K562 (cell line): ENCODE data around the gene ABHD14A. TPM values are rescaled to one million over a fixed set of nuclear protein-coding genes. Genes with fewer than 3 reads are reported as not detected.
A peak's percentile ranks its signal among the peaks of the same experiment; 100 is the strongest.

Experiments
- ADNP ChIP-seq: fragments of 200-800 bp; sonication (Bioruptor generic); IDR thresholded peaks from 2 replicates; pipeline ENCODE4 v1.6.1; 2016; ENCODE audit warnings: missing genetic modification characterization, missing compliant biosample characterization
- BDP1 ChIP-seq: IDR thresholded peaks from 3 replicates; pipeline ENCODE4 v1.6.1; 2011; ENCODE audit not compliant: insufficient read length, insufficient read depth
- EGR1 ChIP-seq: fragments of 450-650 bp; conservative IDR thresholded peaks from 2 replicates; pipeline ENCODE4 v1.6.1; 2017; ENCODE audit warnings: mild to moderate bottlenecking
- EP400 ChIP-seq: fragments of 450-650 bp; IDR thresholded peaks from 2 replicates; pipeline ENCODE4 v1.6.1; 2017; ENCODE audit warnings: antibody characterized with exemption, mild to moderate bottlenecking, moderate library complexity
- HNRNPUL1 ChIP-seq: fragments of 200-400 bp; formaldehyde crosslinking; IDR thresholded peaks from 2 replicates; pipeline ENCODE4 v1.6.1; 2017; ENCODE audit warnings: low read length
- MECOM ChIP-seq: fragments of 250-450 bp; sonication (Bioruptor Pico); IDR thresholded peaks from 2 replicates; pipeline ENCODE4 v1.8.0; 2022; ENCODE audit warnings: inconsistent platforms
- MTA3 ChIP-seq: fragments of 450-650 bp; formaldehyde crosslinking; IDR thresholded peaks from 2 replicates; pipeline ENCODE4 v1.6.1; 2017; ENCODE audit warnings: mild to moderate bottlenecking, borderline replicate concordance
- NUFIP1 ChIP-seq: fragments of 450-650 bp; IDR thresholded peaks from 2 replicates; pipeline ENCODE4 v1.6.1; 2018; ENCODE audit not compliant: partially characterized antibody
- POLR2A ChIP-seq: fragments of 450-650 bp; conservative IDR thresholded peaks from 2 replicates; pipeline ENCODE4 v1.6.1; 2016
- PYGO2 ChIP-seq: fragments of 450-650 bp; IDR thresholded peaks from 2 replicates; pipeline ENCODE4 v1.6.1; 2016; ENCODE audit warnings: mild to moderate bottlenecking, missing genetic modification characterization, moderate library complexity, missing compliant biosample characterization
- RB1 ChIP-seq: fragments of 450-650 bp; IDR thresholded peaks from 2 replicates; pipeline ENCODE4 v1.6.1; 2017; ENCODE audit warnings: low read depth, mild to moderate bottlenecking
- RCOR1 ChIP-seq, 2 experiments: IDR thresholded peaks; 2 replicates each; pipeline ENCODE4 v1.6.1; 2012; ENCODE audit warnings: low read depth in 2 of 2, low read length in 2 of 2, borderline replicate concordance in 1 of 2, improper control_type of control experiment in 1 of 2
- ZNF121 ChIP-seq: sonication (generic); formaldehyde crosslinking; conservative IDR thresholded peaks from 2 replicates; pipeline ENCODE4 v1.8.0; 2022; ENCODE audit warnings: missing genetic modification reagents
- ZNF124 ChIP-seq: sonication (generic); formaldehyde crosslinking; IDR thresholded peaks from 2 replicates; pipeline ENCODE4 v1.8.1; 2022; ENCODE audit warnings: missing genetic modification reagents
- ZNF23 ChIP-seq: fragments of 250-450 bp; sonication (Bioruptor Pico); IDR thresholded peaks from 2 replicates; pipeline ENCODE4 v1.4.0; 2020; ENCODE audit warnings: mild to moderate bottlenecking
- ZNF24 ChIP-seq: fragments of 450-650 bp; IDR thresholded peaks from 2 replicates; pipeline ENCODE4 v1.6.1; 2016
- ZNF431 ChIP-seq: sonication (generic); formaldehyde crosslinking; IDR thresholded peaks from 2 replicates; pipeline ENCODE4 v1.8.0; 2022; ENCODE audit warnings: mild to moderate bottlenecking, missing genetic modification reagents
- ZNF785 ChIP-seq: fragments of 250-450 bp; sonication (Bioruptor Pico); IDR thresholded peaks from 2 replicates; pipeline ENCODE4 v1.4.0; 2020; ENCODE audit warnings: mild to moderate bottlenecking
- polyA plus RNA-seq, 8 experiments: library from polyadenylated mRNA; depleted of rRNA in 4 of 8; stranded (reverse) in 5 of 8; unstranded in 3 of 8; fragments of >200 nt; fragmentation: Nextera tagmentation in 2 of 8; fragmentation: Illumina TruSeq in 1 of 8; extraction: Ambion mirVana in 2 of 8; extraction: Trizol in 1 of 8; gene quantifications; 2 replicates each; pipeline versions ENCODE4 v1.2.1 to v1.2.3, GENCODE V29; 2011 to 2014; ENCODE audit warnings: inconsistent platforms in 1 of 8, missing spikeins in 1 of 8
- total RNA-seq, 7 experiments: library from RNA; depleted of rRNA in 6 of 7; stranded (reverse); fragments of >200 nt in 6 of 7; fragmentation: Illumina TruSeq in 2 of 7; extraction: Trizol in 2 of 7; gene quantifications; 2 replicates each; pipeline versions ENCODE4 v1.2.1 to v1.2.3, GENCODE V29; 2011 to 2021; ENCODE audit warnings: low replicate concordance in 1 of 7
- TF ChIP-seq, protein P1 (sequence below): fragments of 450-650 bp; IDR thresholded peaks from 2 replicates; pipeline ENCODE4 v1.6.1; 2016; ENCODE audit warnings: mild to moderate bottlenecking, moderate library complexity

The ABHD14A gene
- total and polyA plus RNA-seq, 9 of the 15 experiments (the other 6 are each of a cell fraction or from before 2014, with no cell fraction given): 0.90 to 10.5 (median 8.3) TPM

DNA sequence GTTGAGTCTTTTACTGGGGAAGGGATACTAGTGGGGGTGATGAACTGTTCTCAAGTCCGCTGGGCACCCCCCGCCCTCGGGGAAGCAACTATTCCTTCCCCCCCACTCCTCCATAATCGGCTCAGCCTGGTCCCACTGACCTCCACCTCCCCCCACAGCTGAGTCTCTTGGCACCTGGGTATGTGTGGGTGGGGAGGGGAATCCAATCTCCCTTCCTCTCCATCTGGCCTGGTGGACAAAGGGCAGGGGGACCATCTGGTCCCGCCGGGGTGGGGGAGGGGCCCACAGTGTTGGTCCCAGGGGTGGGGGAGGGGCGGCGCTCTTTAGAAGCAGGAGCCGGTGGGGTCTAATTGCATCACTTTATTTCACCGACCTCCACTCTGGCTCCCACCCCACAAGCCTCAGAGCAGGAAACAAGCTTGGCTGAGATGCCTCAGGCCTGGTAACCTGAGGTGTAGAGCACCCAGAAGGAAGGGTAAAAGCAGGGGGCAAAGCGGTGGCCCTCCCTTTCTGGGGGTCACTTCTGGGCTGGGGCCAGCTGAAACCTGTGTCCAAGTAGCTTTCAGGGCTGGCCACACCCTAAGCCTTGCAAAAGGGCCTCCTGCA is 6.6 kb upstream of the ABHD14A start (continued):
- TF ChIP-seq, protein P1, sequence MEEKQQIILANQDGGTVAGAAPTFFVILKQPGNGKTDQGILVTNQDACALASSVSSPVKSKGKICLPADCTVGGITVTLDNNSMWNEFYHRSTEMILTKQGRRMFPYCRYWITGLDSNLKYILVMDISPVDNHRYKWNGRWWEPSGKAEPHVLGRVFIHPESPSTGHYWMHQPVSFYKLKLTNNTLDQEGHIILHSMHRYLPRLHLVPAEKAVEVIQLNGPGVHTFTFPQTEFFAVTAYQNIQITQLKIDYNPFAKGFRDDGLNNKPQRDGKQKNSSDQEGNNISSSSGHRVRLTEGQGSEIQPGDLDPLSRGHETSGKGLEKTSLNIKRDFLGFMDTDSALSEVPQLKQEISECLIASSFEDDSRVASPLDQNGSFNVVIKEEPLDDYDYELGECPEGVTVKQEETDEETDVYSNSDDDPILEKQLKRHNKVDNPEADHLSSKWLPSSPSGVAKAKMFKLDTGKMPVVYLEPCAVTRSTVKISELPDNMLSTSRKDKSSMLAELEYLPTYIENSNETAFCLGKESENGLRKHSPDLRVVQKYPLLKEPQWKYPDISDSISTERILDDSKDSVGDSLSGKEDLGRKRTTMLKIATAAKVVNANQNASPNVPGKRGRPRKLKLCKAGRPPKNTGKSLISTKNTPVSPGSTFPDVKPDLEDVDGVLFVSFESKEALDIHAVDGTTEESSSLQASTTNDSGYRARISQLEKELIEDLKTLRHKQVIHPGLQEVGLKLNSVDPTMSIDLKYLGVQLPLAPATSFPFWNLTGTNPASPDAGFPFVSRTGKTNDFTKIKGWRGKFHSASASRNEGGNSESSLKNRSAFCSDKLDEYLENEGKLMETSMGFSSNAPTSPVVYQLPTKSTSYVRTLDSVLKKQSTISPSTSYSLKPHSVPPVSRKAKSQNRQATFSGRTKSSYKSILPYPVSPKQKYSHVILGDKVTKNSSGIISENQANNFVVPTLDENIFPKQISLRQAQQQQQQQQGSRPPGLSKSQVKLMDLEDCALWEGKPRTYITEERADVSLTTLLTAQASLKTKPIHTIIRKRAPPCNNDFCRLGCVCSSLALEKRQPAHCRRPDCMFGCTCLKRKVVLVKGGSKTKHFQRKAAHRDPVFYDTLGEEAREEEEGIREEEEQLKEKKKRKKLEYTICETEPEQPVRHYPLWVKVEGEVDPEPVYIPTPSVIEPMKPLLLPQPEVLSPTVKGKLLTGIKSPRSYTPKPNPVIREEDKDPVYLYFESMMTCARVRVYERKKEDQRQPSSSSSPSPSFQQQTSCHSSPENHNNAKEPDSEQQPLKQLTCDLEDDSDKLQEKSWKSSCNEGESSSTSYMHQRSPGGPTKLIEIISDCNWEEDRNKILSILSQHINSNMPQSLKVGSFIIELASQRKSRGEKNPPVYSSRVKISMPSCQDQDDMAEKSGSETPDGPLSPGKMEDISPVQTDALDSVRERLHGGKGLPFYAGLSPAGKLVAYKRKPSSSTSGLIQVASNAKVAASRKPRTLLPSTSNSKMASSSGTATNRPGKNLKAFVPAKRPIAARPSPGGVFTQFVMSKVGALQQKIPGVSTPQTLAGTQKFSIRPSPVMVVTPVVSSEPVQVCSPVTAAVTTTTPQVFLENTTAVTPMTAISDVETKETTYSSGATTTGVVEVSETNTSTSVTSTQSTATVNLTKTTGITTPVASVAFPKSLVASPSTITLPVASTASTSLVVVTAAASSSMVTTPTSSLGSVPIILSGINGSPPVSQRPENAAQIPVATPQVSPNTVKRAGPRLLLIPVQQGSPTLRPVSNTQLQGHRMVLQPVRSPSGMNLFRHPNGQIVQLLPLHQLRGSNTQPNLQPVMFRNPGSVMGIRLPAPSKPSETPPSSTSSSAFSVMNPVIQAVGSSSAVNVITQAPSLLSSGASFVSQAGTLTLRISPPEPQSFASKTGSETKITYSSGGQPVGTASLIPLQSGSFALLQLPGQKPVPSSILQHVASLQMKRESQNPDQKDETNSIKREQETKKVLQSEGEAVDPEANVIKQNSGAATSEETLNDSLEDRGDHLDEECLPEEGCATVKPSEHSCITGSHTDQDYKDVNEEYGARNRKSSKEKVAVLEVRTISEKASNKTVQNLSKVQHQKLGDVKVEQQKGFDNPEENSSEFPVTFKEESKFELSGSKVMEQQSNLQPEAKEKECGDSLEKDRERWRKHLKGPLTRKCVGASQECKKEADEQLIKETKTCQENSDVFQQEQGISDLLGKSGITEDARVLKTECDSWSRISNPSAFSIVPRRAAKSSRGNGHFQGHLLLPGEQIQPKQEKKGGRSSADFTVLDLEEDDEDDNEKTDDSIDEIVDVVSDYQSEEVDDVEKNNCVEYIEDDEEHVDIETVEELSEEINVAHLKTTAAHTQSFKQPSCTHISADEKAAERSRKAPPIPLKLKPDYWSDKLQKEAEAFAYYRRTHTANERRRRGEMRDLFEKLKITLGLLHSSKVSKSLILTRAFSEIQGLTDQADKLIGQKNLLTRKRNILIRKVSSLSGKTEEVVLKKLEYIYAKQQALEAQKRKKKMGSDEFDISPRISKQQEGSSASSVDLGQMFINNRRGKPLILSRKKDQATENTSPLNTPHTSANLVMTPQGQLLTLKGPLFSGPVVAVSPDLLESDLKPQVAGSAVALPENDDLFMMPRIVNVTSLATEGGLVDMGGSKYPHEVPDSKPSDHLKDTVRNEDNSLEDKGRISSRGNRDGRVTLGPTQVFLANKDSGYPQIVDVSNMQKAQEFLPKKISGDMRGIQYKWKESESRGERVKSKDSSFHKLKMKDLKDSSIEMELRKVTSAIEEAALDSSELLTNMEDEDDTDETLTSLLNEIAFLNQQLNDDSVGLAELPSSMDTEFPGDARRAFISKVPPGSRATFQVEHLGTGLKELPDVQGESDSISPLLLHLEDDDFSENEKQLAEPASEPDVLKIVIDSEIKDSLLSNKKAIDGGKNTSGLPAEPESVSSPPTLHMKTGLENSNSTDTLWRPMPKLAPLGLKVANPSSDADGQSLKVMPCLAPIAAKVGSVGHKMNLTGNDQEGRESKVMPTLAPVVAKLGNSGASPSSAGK: no peak
- TF ChIP-seq RB1 (no peak), ZNF24 (no peak), ZNF785 (CRISPR knock-in tag) (no peak), EP400 (no peak), ADNP (tag) (no peak), PYGO2 (tag) (no peak), POLR2A (peak; percentile 48; the same call in 1 of the 2 replicates), NUFIP1 (no peak), MTA3 (no peak), EGR1 (0 out of 2 replicates have a peak, but pooled peaks have one; percentile 20), RCOR1 (IDR thresholded peaks at IDR 0.05; ENCODE audit: borderline replicate concordance in 1 of 2, low read depth in 2 of 2, low read length in 2 of 2) (no peak), BDP1 (no peak), MECOM (no peak), ZNF124 (CRISPR knock-in tag) (no peak), ZNF431 (CRISPR knock-in tag) (no peak), ZNF23 (CRISPR knock-in tag) (no peak), ZNF121 (CRISPR knock-in tag) (no peak), HNRNPUL1 (no peak)
